ENCODE data around the gene RABEP2.

DNA sequence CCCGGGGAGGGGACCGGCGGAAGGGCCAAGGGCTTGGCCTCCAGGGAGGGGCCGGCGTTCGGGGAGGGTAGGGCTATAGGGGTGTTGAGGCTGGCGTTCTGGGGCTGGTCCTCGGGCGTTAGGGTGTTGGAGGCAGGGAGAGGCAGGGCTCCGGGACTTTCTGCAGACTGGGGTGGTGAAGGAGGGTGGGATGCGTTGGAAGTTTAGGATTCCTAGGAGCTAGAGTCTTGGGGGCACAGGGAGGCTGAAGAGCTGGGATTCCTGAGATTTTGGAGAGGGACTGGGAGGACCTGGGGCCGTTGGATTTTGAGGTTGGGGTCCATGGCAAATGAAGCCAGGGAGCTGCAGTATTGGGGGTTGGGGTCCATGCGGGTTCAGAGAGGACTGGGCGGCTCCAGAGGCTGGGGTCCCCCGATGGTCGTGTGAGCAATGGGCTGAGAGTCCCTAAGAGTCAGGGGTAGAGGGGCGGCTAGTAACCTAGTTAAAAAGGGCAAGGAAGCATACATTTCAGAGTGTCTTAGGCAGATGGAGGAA lies 26.4 kb upstream of the RABEP2 start:
- TF ChIP-seq, protein P1, sequence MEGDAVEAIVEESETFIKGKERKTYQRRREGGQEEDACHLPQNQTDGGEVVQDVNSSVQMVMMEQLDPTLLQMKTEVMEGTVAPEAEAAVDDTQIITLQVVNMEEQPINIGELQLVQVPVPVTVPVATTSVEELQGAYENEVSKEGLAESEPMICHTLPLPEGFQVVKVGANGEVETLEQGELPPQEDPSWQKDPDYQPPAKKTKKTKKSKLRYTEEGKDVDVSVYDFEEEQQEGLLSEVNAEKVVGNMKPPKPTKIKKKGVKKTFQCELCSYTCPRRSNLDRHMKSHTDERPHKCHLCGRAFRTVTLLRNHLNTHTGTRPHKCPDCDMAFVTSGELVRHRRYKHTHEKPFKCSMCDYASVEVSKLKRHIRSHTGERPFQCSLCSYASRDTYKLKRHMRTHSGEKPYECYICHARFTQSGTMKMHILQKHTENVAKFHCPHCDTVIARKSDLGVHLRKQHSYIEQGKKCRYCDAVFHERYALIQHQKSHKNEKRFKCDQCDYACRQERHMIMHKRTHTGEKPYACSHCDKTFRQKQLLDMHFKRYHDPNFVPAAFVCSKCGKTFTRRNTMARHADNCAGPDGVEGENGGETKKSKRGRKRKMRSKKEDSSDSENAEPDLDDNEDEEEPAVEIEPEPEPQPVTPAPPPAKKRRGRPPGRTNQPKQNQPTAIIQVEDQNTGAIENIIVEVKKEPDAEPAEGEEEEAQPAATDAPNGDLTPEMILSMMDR (IDR thresholded peaks at IDR 0.05; ENCODE audit: low read depth, low read length, poor library complexity, severe bottlenecking) = no peak
- TF ChIP-seq EZH2phosphoT487 (IDR thresholded peaks at IDR 0.05; ENCODE audit: borderline replicate concordance, low read length) = no peak
